ENCODE results near the gene BORCS6. TPM values are rescaled to one million over a fixed set of nuclear protein-coding genes. Genes with fewer than 3 reads are reported as not detected.

Gene BORCS6
- total RNA-seq, 1 donor: 9.4 TPM

- Histone ChIP-seq H2AFZ (ENCODE audit: low read length) (peak overlapping the region; percentile 96), H3K79me2 (ENCODE audit: insufficient read depth, low read length) (peaks cover 17% of the 10 kb centered on the region), H4K20me1 (ENCODE audit: insufficient read depth, low read length) (peaks cover 17% of the 10 kb centered on the region), H3K4me1 (ENCODE audit: insufficient read depth, low read length) (peaks cover 30% of the 10 kb centered on the region), H3K9me3 (ENCODE audit: low read depth, low read length) (no peaks in the 10 kb centered on the region), H3K36me3 (ENCODE audit: insufficient read depth, low read length) (no peaks in the 10 kb centered on the region), H3K27me3 (ENCODE audit: insufficient read depth, low read length) (peaks cover 4% of the 10 kb centered on the region), H3K4me2 (ENCODE audit: insufficient read depth, low read length) (peak overlapping the region; percentile 90), H3K27ac (ENCODE audit: low read depth, low read length) (peak overlapping the region; percentile 76), H3K4me3 (ENCODE audit: insufficient read depth, low read length) (peak overlapping the region; percentile 90)
- TF ChIP-seq CTCF (IDR thresholded peaks at IDR 0.05; ENCODE audit: extremely low read depth, low read depth, low read length): no peak
- peak; percentile 90 for DNase-seq (ENCODE audit: insufficient read length, low spot score, missing footprints)
Observed at GRCh38 chr17:8185582-8186445, 4.2 kb downstream of the BORCS6 start.

GRCh38 chr17:8176998-8177731 is 12.8 kb downstream of the BORCS6 start:
- Histone ChIP-seq H3K27me3 (ENCODE audit: insufficient read depth, low read length) (no peaks in the 10 kb centered on the region), H2AFZ (ENCODE audit: low read length) (peak overlapping the region; percentile 97), H3K4me1 (ENCODE audit: insufficient read depth, low read length) (peaks cover 27% of the 10 kb centered on the region), H3K4me2 (ENCODE audit: insufficient read depth, low read length) (peak overlapping the region; percentile 99), H3K4me3 (ENCODE audit: insufficient read depth, low read length) (peak overlapping the region; percentile 92), H3K27ac (ENCODE audit: low read depth, low read length) (peak overlapping the region; percentile 83), H3K9me3 (ENCODE audit: low read depth, low read length) (no peaks in the 10 kb centered on the region), H3K79me2 (ENCODE audit: insufficient read depth, low read length) (peaks cover 17% of the 10 kb centered on the region), H4K20me1 (ENCODE audit: insufficient read depth, low read length) (no peaks in the 10 kb centered on the region), H3K36me3 (ENCODE audit: insufficient read depth, low read length) (no peaks in the 10 kb centered on the region)
- TF ChIP-seq CTCF (IDR thresholded peaks at IDR 0.05; ENCODE audit: extremely low read depth, low read depth, low read length): no peak
- DNase-seq (ENCODE audit: insufficient read length, low spot score, missing footprints): no peak

GRCh38 chr17:8176197-8176940 is 13.6 kb downstream of the BORCS6 start, which contains the start of gene TMEM107:
Gene TMEM107, minus strand, starts transcription at chr17:8176380. Its CDS starts 94 bp downstream, at chr17:8176286.
- no peaks in the 10 kb centered on the region for H3K27me3 ChIP-seq (ENCODE audit: insufficient read depth, low read length)
- H2AFZ ChIP-seq (ENCODE audit: low read length): peak within 1 kb of the TSS; percentile 97
- peak within 1 kb of the TSS; percentile 92 for H3K4me3 ChIP-seq (ENCODE audit: insufficient read depth, low read length)
- peak; percentile 94 for DNase-seq (ENCODE audit: insufficient read length, low spot score, missing footprints)
- no peak for TF ChIP-seq CTCF (IDR thresholded peaks at IDR 0.05; ENCODE audit: extremely low read depth, low read depth, low read length)
- no peaks in the 10 kb centered on the region for H3K36me3 ChIP-seq (ENCODE audit: insufficient read depth, low read length)
- H3K79me2 ChIP-seq (ENCODE audit: insufficient read depth, low read length): peaks cover 17% of the 10 kb centered on the region
- H3K4me2 ChIP-seq (ENCODE audit: insufficient read depth, low read length): peak within 1 kb of the TSS; percentile 99
- no peaks in the 10 kb centered on the region for H4K20me1 ChIP-seq (ENCODE audit: insufficient read depth, low read length)
- no peaks in the 10 kb centered on the region for H3K9me3 ChIP-seq (ENCODE audit: low read depth, low read length)
- H3K27ac ChIP-seq (ENCODE audit: low read depth, low read length): peak within 1 kb of the TSS; percentile 83
- peaks cover 27% of the 10 kb centered on the region for H3K4me1 ChIP-seq (ENCODE audit: insufficient read depth, low read length)
